Smooth muscle cell (in vitro differentiated cells): Measurements from ENCODE around the gene CCDC148. TPM values are rescaled to one million over a fixed set of nuclear protein-coding genes. Genes with fewer than 3 reads are reported as not detected.

Experiments used
- DNase-seq: peaks from one replicate; lab custom pipeline; 2025; ENCODE audit not compliant: unreplicated experiment; lab: John Stamatoyannopoulos, UW
- H2AFZ ChIP-seq: fragments of 200-600 bp; sonication (generic); 2 replicates; pipeline ENCODE4 v1.6.0; 2016; ENCODE audit warnings: antibody characterized with exemption, low read depth, mild to moderate bottlenecking
- H3F3A ChIP-seq: fragments of 200-600 bp; sonication (generic); 2 replicates; pipeline ENCODE4 v1.6.0; 2017; ENCODE audit warnings: antibody characterized with exemption, low read depth
- H3K27ac ChIP-seq: fragments of 200-600 bp; sonication (generic); 2 replicates; pipeline ENCODE4 v1.5.1; 2016; ENCODE audit warnings: low read depth, mild to moderate bottlenecking
- H3K27me3 ChIP-seq: fragments of 200-600 bp; sonication (generic); 2 replicates; pipeline ENCODE4 v1.6.1; 2016; ENCODE audit warnings: low read depth, mild to moderate bottlenecking
- H3K36me3 ChIP-seq: fragments of 200-600 bp; sonication (generic); 2 replicates; pipeline ENCODE4 v1.5.1; 2016; ENCODE audit warnings: low read depth
- H3K4me1 ChIP-seq: fragments of 200-600 bp; sonication (generic); 2 replicates; pipeline ENCODE4 v1.5.1; 2016; ENCODE audit warnings: low read depth
- H3K4me2 ChIP-seq: fragments of 200-600 bp; sonication (generic); 2 replicates; pipeline ENCODE4 v1.6.0; 2016; ENCODE audit warnings: mild to moderate bottlenecking
- H3K4me3 ChIP-seq: fragments of 200-600 bp; sonication (generic); 2 replicates; pipeline ENCODE4 v1.5.1; 2016; ENCODE audit warnings: mild to moderate bottlenecking
- H3K79me2 ChIP-seq: fragments of 200-600 bp; sonication (generic); 2 replicates; pipeline ENCODE4 v1.6.0; 2016; ENCODE audit warnings: low read depth, mild to moderate bottlenecking
- H3K9ac ChIP-seq: fragments of 200-600 bp; sonication (generic); 2 replicates; pipeline ENCODE4 v1.6.0; 2016; ENCODE audit warnings: low read depth
- H3K9me3 ChIP-seq: fragments of 200-600 bp; sonication (generic); replicated peaks from 2 replicates; pipeline ENCODE4 v1.5.1; 2016; ENCODE audit warnings: low read depth
- H4K20me1 ChIP-seq: fragments of 200-600 bp; sonication (generic); 2 replicates; pipeline ENCODE4 v1.6.0; 2016; ENCODE audit warnings: low read depth
- CTCF ChIP-seq: fragments of 200-600 bp; sonication (generic); IDR thresholded peaks from 2 replicates; pipeline ENCODE4 v1.5.1; 2017; ENCODE audit warnings: borderline replicate concordance, mild to moderate bottlenecking, antibody characterized with exemption; ENCODE audit not compliant: insufficient read depth, poor library complexity, severe bottlenecking
- WGBS: methylation state at CpG from one replicate; pipeline ENCODE4 v1.1.7; 2016; ENCODE audit warnings: low lambda C conversion rate; 5-methylcytosine and 5-hydroxymethylcytosine counted together
- polyA plus RNA-seq: library from polyadenylated mRNA; unstranded; fragments of >200 nt; fragmentation: Nextera tagmentation; extraction: Ambion mirVana; gene quantifications from 2 replicates; pipeline ENCODE4 v1.2.1, GENCODE V29; 2016
- total RNA-seq: library from RNA; depleted of rRNA; stranded (reverse); fragments of >200 nt; gene quantifications from 2 replicates; pipeline ENCODE4 v1.2.3, GENCODE V29; 2014

Gene CCDC148
- total and polyA plus RNA-seq, 2 experiments from 2014 or later, result 0.09 TPM; not detected in 1

DNA sequence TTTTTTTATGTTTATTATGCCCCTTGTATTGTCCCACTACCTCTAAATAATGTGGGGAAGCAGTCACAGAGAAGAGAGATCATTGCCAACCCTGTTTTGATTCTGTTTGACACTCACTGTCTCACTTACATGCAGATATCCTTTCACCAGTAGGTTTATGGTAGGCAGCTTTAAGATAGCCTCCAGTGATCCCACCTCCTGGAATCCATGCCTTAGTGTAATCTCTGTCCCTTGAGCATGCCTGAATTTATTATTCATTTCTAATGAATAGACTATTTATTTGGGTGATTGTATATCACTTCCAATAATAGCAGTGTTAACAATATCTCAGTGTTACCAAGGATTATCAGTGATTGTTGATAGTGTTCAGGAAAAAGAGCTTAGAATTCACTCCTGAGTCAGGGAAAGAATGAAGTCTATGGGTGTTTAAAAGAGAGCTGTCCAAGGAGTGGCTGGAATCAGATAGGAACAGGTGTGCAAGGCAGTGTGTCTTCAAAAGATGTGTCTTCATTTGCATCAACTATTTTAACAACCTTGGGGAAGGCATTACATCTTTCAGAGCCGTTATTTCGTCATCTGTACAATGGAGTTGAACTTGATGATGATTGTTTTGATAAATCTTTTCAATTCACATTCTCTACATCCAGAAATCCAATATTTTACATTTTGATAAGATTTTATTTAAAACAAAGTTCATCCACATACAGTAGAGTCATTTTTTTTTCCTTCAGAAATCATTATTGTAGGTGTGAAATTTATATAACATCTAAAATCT, 32.1 kb upstream of the CCDC148 start:
- no peak for TF ChIP-seq CTCF
- no peak for DNase-seq
- WGBS, result 87% methylated on average over 2 of the region's 2 CpGs
- H3K79me2 ChIP-seq, result peaks cover 41% of the 10 kb centered on the region
- H3K4me3 ChIP-seq, result no peak overlapping the region
- peaks cover 37% of the 10 kb centered on the region for H4K20me1 ChIP-seq
- no peaks in the 10 kb centered on the region for H3K27me3 ChIP-seq
- no peak overlapping the region for H3K4me2 ChIP-seq
- no peak overlapping the region for H3K27ac ChIP-seq
- H3K9me3 ChIP-seq, result no peaks in the 10 kb centered on the region
- no peak overlapping the region for H3K9ac ChIP-seq
- no peak overlapping the region for H2AFZ ChIP-seq
- H3K36me3 ChIP-seq, result no peaks in the 10 kb centered on the region
- peaks cover 34% of the 10 kb centered on the region for H3K4me1 ChIP-seq
- H3F3A ChIP-seq, result peaks cover 8% of the 10 kb centered on the region

GRCh38 chr2:158487419-158487818, 30.9 kb upstream of the CCDC148 start:
- Histone ChIP-seq H3K27me3 (no peaks in the 10 kb centered on the region), H3K4me2 (peak overlapping the region; percentile 39), H2AFZ (no peak overlapping the region), H3K27ac (peak overlapping the region; percentile 29), H3K4me3 (no peak overlapping the region), H3K4me1 (peaks cover 26% of the 10 kb centered on the region), H3K9me3 (no peaks in the 10 kb centered on the region), H3K36me3 (no peaks in the 10 kb centered on the region), H3K79me2 (peaks cover 35% of the 10 kb centered on the region), H3F3A (peaks cover 8% of the 10 kb centered on the region), H4K20me1 (peaks cover 33% of the 10 kb centered on the region), H3K9ac (peak overlapping the region; percentile 13)
- TF ChIP-seq CTCF, result no peak
- no peak for DNase-seq

DNA sequence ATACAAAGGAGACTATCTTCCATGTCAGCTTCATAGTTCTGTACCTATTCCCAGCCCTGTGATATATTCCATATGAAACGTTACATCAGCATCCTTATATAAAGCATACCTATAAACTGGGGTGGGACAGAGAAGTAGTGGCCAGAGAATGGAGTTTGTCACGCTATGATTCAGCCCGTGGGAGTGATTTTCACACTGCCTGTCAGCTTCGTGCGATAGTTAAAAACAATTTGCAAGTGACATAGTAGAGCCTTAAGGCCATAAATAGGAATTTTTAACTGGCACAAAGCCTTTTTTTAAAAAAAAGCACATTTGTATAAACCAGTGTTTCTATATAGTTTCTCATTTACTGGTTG, 30.4 kb upstream of the CCDC148 start:
- Histone ChIP-seq H3K27me3 (no peaks in the 10 kb centered on the region), H4K20me1 (peaks cover 33% of the 10 kb centered on the region), H2AFZ (no peak overlapping the region), H3F3A (peaks cover 8% of the 10 kb centered on the region), H3K4me2 (peak overlapping the region; percentile 39), H3K27ac (peak overlapping the region; percentile 29), H3K79me2 (peaks cover 30% of the 10 kb centered on the region), H3K4me3 (no peak overlapping the region), H3K36me3 (no peaks in the 10 kb centered on the region), H3K9ac (peak overlapping the region; percentile 13), H3K4me1 (peaks cover 26% of the 10 kb centered on the region), H3K9me3 (no peaks in the 10 kb centered on the region)
- DNase-seq, result no peak
- 35% methylated on average over 5 of the region's 5 CpGs for WGBS
- TF ChIP-seq CTCF, result no peak
